SK-N-SH (cell line): Measurements from ENCODE around the gene CYB5D1. TPM values are rescaled to one million over a fixed set of nuclear protein-coding genes. Genes with fewer than 3 reads are reported as not detected.

ENCODE experiments used
- CTCF ChIA-PET: fragments of 300-600, 350-600 bp; formaldehyde crosslinking; extraction: SDS; loops from one replicate; lab custom pipeline; 2021; lab: Yijun Ruan, JAX
- POLR2A ChIA-PET: fragments of 350-600 bp; sonication (Branson Sonifier 250); formaldehyde crosslinking; extraction: SDS; loops from one replicate; lab custom pipeline; 2020; ENCODE audit warnings: antibody characterized with exemption, inconsistent platforms; lab: Yijun Ruan, JAX
- DNase-seq: peaks from one replicate; pipeline ENCODE4 v3.0.0; 2012
- H2AFZ ChIP-seq: fragments of 200-600 bp; sonication (generic); 2 replicates; pipeline ENCODE4 v1.8.1; 2016; ENCODE audit warnings: antibody characterized with exemption, mild to moderate bottlenecking, low read depth
- H3F3A ChIP-seq: fragments of 200-600 bp; sonication (generic); replicated peaks from 2 replicates; pipeline ENCODE3; 2016; ENCODE audit warnings: antibody characterized with exemption, mild to moderate bottlenecking; ENCODE audit not compliant: insufficient read depth
- H3K27ac ChIP-seq, 2 experiments: fragments of 200-500 bp in 1 of 2; fragments of 200-600 bp in 1 of 2; sonication (Bioruptor generic) in 1 of 2; sonication (generic), shearing (Covaris generic) in 1 of 2; 2 replicates each; pipeline versions ENCODE4 v1.5.1 to v1.6.1; 2014 to 2016; ENCODE audit warnings: low read depth in 2 of 2, inconsistent platforms in 1 of 2, low read length in 1 of 2, mild to moderate bottlenecking in 1 of 2, mixed read lengths in 1 of 2
- H3K27me3 ChIP-seq: fragments of 200-600 bp; sonication (generic), shearing (Covaris generic); 2 replicates; pipeline ENCODE4 v1.6.1; 2016; ENCODE audit warnings: mixed run types; ENCODE audit not compliant: insufficient read depth
- H3K36me3 ChIP-seq, 2 experiments: fragments of 200-500 bp in 1 of 2; fragments of 200-600 bp in 1 of 2; sonication (Bioruptor generic) in 1 of 2; sonication (generic) in 1 of 2; replicated peaks in 1 of 2; 2 replicates each; pipeline versions ENCODE3 to v1.5.1; 2014 to 2016; ENCODE audit warnings: low read length in 1 of 2, mild to moderate bottlenecking in 1 of 2; ENCODE audit not compliant: insufficient read depth in 2 of 2, control insufficient read depth in 1 of 2
- H3K4me1 ChIP-seq, 2 experiments: fragments of 200-500 bp in 1 of 2; fragments of 200-600 bp in 1 of 2; sonication (Bioruptor generic) in 1 of 2; sonication (generic), shearing (Covaris generic) in 1 of 2; 2 replicates each; pipeline versions ENCODE4 v1.5.1 to v1.6.1; 2014 to 2016; ENCODE audit warnings: low read depth in 1 of 2, low read length in 1 of 2, mixed run types in 1 of 2; ENCODE audit not compliant: insufficient read depth in 2 of 2, control insufficient read depth in 1 of 2
- H3K4me2 ChIP-seq: fragments of 200-600 bp; sonication (generic), shearing (Covaris generic); 2 replicates; pipeline ENCODE4 v1.6.1; 2017; ENCODE audit warnings: mixed run types
- H3K4me3 ChIP-seq, 2 experiments: fragments of 200-500 bp in 1 of 2; fragments of 200-600 bp in 1 of 2; sonication (Bioruptor generic) in 1 of 2; sonication (generic), shearing (Covaris generic) in 1 of 2; 2 replicates each; pipeline versions ENCODE4 v1.5.1 to v1.8.1; 2014 to 2016; ENCODE audit warnings: low read depth in 2 of 2, inconsistent platforms in 1 of 2, low read length in 1 of 2, mild to moderate bottlenecking in 1 of 2, mixed read lengths in 1 of 2, moderate library complexity in 1 of 2
- H3K79me2 ChIP-seq: fragments of 200-600 bp; sonication (generic); 2 replicates; pipeline ENCODE4 v1.8.1; 2017; ENCODE audit warnings: mild to moderate bottlenecking; ENCODE audit not compliant: insufficient read depth
- H3K9ac ChIP-seq: fragments of 200-600 bp; sonication (generic); 2 replicates; pipeline ENCODE4 v1.6.1; 2017; ENCODE audit warnings: mixed run types
- H3K9me2 ChIP-seq: fragments of 200-600 bp; sonication (generic); 2 replicates; pipeline ENCODE4 v1.6.1; 2017; ENCODE audit warnings: mixed run types
- H3K9me3 ChIP-seq: fragments of 200-600 bp; sonication (generic); 2 replicates; pipeline ENCODE4 v1.6.1; 2017; ENCODE audit warnings: mixed run types, mild to moderate bottlenecking, moderate library complexity
- H4K20me1 ChIP-seq: fragments of 200-600 bp; sonication (generic); 2 replicates; pipeline ENCODE4 v1.6.1; 2017; ENCODE audit warnings: mild to moderate bottlenecking, mixed run types; ENCODE audit not compliant: insufficient read depth
- CHD2 ChIP-seq: fragments of 150-350 bp; IDR thresholded peaks from 2 replicates; pipeline ENCODE4 v1.6.1; 2018; ENCODE audit warnings: low read length; ENCODE audit not compliant: partially characterized antibody
- EZH2phosphoT487 ChIP-seq: fragments of 200-600 bp; sonication (generic); IDR thresholded peaks from 2 replicates; pipeline ENCODE4 v1.6.1; 2017; ENCODE audit warnings: low read depth, mixed run types, mild to moderate bottlenecking, antibody characterized with exemption, moderate library complexity, borderline replicate concordance
- GABPA ChIP-seq: IDR thresholded peaks from 2 replicates; pipeline ENCODE4 v1.4.0; 2012; ENCODE audit warnings: low read depth, mild to moderate bottlenecking
- MAX ChIP-seq: IDR thresholded peaks from 2 replicates; pipeline ENCODE4 v1.4.0; 2012; ENCODE audit warnings: low read depth
- MXI1 ChIP-seq: IDR thresholded peaks from 2 replicates; pipeline ENCODE4 v1.6.1; 2012; ENCODE audit warnings: mild to moderate bottlenecking, low read depth, low read length, improper control_type of control experiment
- NFIC ChIP-seq: IDR thresholded peaks from 2 replicates; pipeline ENCODE4 v1.4.0; 2012; ENCODE audit warnings: borderline replicate concordance
- PBX3 ChIP-seq: IDR thresholded peaks from 2 replicates; pipeline ENCODE4; 2012
- POLR2AphosphoS5 ChIP-seq: IDR thresholded peaks from 2 replicates; pipeline ENCODE4 v1.6.1; 2012; ENCODE audit warnings: low read depth, low read length
- RCOR1 ChIP-seq: fragments of 150-350 bp; IDR thresholded peaks from 2 replicates; pipeline ENCODE4 v1.6.1; 2017; ENCODE audit warnings: antibody characterized with exemption, low read length
- SIN3A ChIP-seq: IDR thresholded peaks from 2 replicates; pipeline ENCODE4 v1.6.1; 2012; ENCODE audit warnings: low read depth, mild to moderate bottlenecking, low read length, moderate library complexity, borderline replicate concordance
- TAF1 ChIP-seq: IDR thresholded peaks from 2 replicates; pipeline ENCODE4 v1.6.1; 2012; ENCODE audit warnings: low read depth, mild to moderate bottlenecking, low read length, moderate library complexity, borderline replicate concordance
- YY1 ChIP-seq: IDR thresholded peaks from 2 replicates; pipeline ENCODE4 v1.4.0; 2012; ENCODE audit warnings: low read depth, mild to moderate bottlenecking
- WGBS: methylation state at CpG from one replicate; pipeline ENCODE4 v1.1.6; 2017; ENCODE audit warnings: low lambda C conversion rate; 5-methylcytosine and 5-hydroxymethylcytosine counted together
- polyA plus RNA-seq, 3 experiments: library from polyadenylated mRNA; depleted of rRNA; stranded (reverse); fragments of >200 nt; gene quantifications; 2 replicates each; pipeline ENCODE4 v1.2.3, GENCODE V29; 2012
- TF ChIP-seq, protein P1 (sequence below): IDR thresholded peaks from 2 replicates; pipeline ENCODE4 v1.6.1; 2012; ENCODE audit warnings: mild to moderate bottlenecking, low read depth, low read length, moderate library complexity
- TF ChIP-seq, protein P2 (sequence below): fragments of 200-600 bp; sonication (generic); IDR thresholded peaks from 2 replicates; pipeline ENCODE4 v1.6.1; 2017; ENCODE audit warnings: antibody characterized with exemption, mild to moderate bottlenecking, moderate library complexity
- TF ChIP-seq, protein P3 (sequence below): fragments of 150-350 bp; IDR thresholded peaks from 2 replicates; pipeline ENCODE4 v1.6.1; 2016; ENCODE audit warnings: mild to moderate bottlenecking, low read depth, low read length
- TF ChIP-seq, protein P4 (sequence below): IDR thresholded peaks from 2 replicates; pipeline ENCODE4 v1.4.0; 2012; ENCODE audit warnings: low read depth, borderline replicate concordance

CYB5D1 gene
- polyA plus RNA-seq, 1 of the 3 experiments (the other 2 are of a cell fraction) = 8.8 TPM

DNA sequence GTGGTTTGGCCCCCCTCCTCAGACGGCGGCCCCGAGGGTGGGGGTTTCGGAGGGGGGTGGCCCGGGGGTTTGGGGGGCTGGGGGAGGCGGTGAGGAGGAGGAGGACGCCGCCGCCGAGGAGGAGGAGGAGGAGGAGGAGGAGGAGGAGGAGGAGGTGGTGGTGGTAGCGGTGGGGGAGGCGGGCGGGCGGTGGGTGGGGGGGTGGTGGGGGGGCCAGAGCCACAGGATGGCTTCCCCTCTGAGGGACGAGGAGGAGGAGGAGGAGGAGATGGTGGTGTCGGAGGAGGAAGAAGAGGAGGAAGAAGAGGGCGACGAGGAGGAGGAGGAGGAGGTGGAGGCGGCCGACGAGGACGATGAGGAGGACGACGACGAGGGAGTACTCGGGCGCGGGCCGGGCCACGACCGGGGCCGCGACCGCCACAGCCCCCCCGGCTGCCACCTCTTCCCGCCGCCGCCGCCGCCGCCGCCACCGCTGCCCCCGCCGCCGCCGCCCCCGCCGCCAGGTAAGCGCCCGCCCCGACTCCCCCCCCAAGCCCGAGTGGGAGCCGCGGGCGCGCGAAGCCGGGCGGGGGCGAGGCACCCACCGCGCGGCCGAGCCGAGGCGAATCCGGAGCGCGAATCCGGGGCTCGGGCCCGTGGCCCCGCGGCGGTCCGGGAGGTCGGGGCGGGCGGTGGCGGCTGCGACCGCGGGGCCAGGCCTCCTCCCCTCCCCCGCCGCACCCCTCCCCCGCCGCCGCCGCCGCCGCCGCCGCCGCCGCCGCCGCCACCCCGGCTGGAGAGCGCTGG, 27.0 kb downstream of the CYB5D1 start (continued):
- TF ChIP-seq TAF1 (no peak), NFIC (no peak), GABPA (no peak), MAX (no peak), RCOR1 (no peak), SIN3A (no peak), EZH2phosphoT487 (no peak), CHD2 (no peak)
- TF ChIP-seq, protein P1, sequence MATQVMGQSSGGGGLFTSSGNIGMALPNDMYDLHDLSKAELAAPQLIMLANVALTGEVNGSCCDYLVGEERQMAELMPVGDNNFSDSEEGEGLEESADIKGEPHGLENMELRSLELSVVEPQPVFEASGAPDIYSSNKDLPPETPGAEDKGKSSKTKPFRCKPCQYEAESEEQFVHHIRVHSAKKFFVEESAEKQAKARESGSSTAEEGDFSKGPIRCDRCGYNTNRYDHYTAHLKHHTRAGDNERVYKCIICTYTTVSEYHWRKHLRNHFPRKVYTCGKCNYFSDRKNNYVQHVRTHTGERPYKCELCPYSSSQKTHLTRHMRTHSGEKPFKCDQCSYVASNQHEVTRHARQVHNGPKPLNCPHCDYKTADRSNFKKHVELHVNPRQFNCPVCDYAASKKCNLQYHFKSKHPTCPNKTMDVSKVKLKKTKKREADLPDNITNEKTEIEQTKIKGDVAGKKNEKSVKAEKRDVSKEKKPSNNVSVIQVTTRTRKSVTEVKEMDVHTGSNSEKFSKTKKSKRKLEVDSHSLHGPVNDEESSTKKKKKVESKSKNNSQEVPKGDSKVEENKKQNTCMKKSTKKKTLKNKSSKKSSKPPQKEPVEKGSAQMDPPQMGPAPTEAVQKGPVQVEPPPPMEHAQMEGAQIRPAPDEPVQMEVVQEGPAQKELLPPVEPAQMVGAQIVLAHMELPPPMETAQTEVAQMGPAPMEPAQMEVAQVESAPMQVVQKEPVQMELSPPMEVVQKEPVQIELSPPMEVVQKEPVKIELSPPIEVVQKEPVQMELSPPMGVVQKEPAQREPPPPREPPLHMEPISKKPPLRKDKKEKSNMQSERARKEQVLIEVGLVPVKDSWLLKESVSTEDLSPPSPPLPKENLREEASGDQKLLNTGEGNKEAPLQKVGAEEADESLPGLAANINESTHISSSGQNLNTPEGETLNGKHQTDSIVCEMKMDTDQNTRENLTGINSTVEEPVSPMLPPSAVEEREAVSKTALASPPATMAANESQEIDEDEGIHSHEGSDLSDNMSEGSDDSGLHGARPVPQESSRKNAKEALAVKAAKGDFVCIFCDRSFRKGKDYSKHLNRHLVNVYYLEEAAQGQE = no peak

DNA sequence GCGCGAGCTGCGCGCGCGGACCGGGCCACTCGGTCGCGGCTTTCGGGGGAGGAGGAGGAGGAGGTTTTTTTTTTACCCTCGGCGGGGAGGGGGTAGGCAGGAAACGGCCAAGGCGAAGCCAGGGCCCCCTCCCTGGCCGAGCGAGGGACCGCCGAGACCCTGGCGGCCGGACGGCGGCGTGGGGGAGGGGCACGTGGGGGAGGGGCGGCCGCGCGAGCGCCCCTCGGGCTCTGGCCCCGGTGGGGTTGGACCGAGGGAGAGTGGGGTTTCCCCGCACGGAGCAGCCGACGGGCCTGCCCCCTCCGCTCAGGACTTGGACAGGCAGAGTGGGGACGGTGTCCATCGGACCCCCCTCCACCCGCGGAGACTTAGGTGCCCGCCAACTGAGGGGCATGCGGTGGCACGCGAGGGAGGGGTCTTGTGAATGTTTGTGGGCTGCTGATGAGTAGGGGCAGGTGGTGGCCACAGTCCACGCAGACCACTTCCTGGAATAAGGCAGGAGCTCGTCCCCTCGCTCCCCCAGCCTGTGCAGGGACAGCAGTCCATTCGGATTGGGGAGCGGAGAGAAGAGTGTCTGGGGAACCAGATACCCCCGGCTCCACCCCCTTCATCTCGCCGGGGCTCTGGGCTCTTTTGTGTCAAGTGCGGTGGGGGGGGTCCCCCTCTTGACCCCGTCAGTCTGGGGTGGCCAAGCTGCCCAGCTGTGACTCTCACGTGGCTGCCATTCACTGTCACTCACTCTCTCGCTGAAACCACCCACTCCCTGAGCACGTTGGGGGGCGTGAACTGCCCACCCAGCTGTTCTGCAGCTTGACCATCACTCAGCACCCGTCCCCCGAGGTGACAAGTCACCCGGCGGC, 27.8 kb downstream of the CYB5D1 start:
- Histone ChIP-seq H3K9me2 (no peaks in the 10 kb centered on the region), H3K27ac (peak overlapping the region; percentile 96 to 100)

More for the DNA sequence above, 27.8 kb downstream of the CYB5D1 start:
- peaks cover 44% of the 10 kb centered on the region for H3K79me2 ChIP-seq
- peak; percentile 80 for DNase-seq
- peaks cover 10 to 13% of the 10 kb centered on the region in 2 experiments for H3K36me3 ChIP-seq
- H3K4me2 ChIP-seq = peak overlapping the region; percentile 99
- under 1% methylated on average over 18 of the region's 64 CpGs for WGBS
- POLR2A ChIA-PET = interaction anchor here (0.7 to 1.7 kb wide), 6 partner anchors 10 to 50 kb away, joined by 3 to 5 read pairs (median 3); partner anchors contain the start of genes CNTROB, NAA38 and TRAPPC1
- peaks cover 37 to 66% of the 10 kb centered on the region in 2 experiments for H3K4me1 ChIP-seq
- CTCF ChIA-PET = interaction anchor here (0.8 to 1.7 kb wide), 4 partner anchors 12 to 51 kb away, joined by 3 to 4 read pairs (median 3); no protein-coding TSS in a partner anchor
- H3K9me3 ChIP-seq = no peaks in the 10 kb centered on the region
- no peaks in the 10 kb centered on the region for H3K27me3 ChIP-seq
- H2AFZ ChIP-seq = no peak overlapping the region
- peaks cover 3% of the 10 kb centered on the region; the same call in 1 of the 2 replicates for H4K20me1 ChIP-seq
- TF ChIP-seq PBX3 (peak; percentile 80), RCOR1 (no peak), YY1 (peak; percentile 31; the same call in 1 of the 2 replicates), POLR2AphosphoS5 (peak; percentile 41), SIN3A (peak; percentile 65), CHD2 (peak; percentile 90), MXI1 (peak; percentile 97), MAX (peak; percentile 57)
- TF ChIP-seq, protein P2, sequence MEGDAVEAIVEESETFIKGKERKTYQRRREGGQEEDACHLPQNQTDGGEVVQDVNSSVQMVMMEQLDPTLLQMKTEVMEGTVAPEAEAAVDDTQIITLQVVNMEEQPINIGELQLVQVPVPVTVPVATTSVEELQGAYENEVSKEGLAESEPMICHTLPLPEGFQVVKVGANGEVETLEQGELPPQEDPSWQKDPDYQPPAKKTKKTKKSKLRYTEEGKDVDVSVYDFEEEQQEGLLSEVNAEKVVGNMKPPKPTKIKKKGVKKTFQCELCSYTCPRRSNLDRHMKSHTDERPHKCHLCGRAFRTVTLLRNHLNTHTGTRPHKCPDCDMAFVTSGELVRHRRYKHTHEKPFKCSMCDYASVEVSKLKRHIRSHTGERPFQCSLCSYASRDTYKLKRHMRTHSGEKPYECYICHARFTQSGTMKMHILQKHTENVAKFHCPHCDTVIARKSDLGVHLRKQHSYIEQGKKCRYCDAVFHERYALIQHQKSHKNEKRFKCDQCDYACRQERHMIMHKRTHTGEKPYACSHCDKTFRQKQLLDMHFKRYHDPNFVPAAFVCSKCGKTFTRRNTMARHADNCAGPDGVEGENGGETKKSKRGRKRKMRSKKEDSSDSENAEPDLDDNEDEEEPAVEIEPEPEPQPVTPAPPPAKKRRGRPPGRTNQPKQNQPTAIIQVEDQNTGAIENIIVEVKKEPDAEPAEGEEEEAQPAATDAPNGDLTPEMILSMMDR = no peak
- TF ChIP-seq, protein P3, sequence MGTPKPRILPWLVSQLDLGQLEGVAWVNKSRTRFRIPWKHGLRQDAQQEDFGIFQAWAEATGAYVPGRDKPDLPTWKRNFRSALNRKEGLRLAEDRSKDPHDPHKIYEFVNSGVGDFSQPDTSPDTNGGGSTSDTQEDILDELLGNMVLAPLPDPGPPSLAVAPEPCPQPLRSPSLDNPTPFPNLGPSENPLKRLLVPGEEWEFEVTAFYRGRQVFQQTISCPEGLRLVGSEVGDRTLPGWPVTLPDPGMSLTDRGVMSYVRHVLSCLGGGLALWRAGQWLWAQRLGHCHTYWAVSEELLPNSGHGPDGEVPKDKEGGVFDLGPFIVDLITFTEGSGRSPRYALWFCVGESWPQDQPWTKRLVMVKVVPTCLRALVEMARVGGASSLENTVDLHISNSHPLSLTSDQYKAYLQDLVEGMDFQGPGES = no peak
- TF ChIP-seq, protein P4, sequence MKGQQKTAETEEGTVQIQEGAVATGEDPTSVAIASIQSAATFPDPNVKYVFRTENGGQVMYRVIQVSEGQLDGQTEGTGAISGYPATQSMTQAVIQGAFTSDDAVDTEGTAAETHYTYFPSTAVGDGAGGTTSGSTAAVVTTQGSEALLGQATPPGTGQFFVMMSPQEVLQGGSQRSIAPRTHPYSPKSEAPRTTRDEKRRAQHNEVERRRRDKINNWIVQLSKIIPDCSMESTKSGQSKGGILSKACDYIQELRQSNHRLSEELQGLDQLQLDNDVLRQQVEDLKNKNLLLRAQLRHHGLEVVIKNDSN = peak; percentile 47; the same call in 1 of the 2 replicates
- TF ChIP-seq, all 33 proteins: peak for 8
- Histone ChIP-seq H3K9ac (peak overlapping the region; percentile 77), H3K4me3 (peak overlapping the region; percentile 76 to 78), H3F3A (peaks cover 36% of the 10 kb centered on the region)
